Measurements from ENCODE around the gene VCX3B. TPM values are rescaled to one million over a fixed set of nuclear protein-coding genes. Genes with fewer than 3 reads are reported as not detected.
"Not testable (repeated sequence)": the region's sequence is repeated elsewhere in the genome, so short reads cannot be mapped to it uniquely, and the experiment has no call there.

Gene VCX3B
- total RNA-seq: not detected
- long read RNA-seq: 0 reads

- H3K27ac ChIP-seq; H3K4me1 ChIP-seq; H3K36me3 ChIP-seq; intact Hi-C loops (cut with DNase I); H3K9me3 ChIP-seq; ATAC-seq; H3K4me3 ChIP-seq; DNase-seq; H3K27me3 ChIP-seq: not testable (repeated sequence)
- WGBS (ENCODE audit: insufficient coverage, low coverage, low lambda C conversion rate, missing lambda C conversion rate): 62% methylated on average over 2 of the region's 3 CpGs
Measured at GRCh38 chrX:8464530-8464929, at the start of gene VCX3B. Gene VCX3B (plus strand): TSS chrX:8464830. CDS start chrX:8465451, 621 bp downstream.

- no peak overlapping the region for H3K4me3 ChIP-seq
- no peaks in the 10 kb centered on the region for H3K27me3 ChIP-seq
- H3K4me1 ChIP-seq: no peaks in the 10 kb centered on the region
- no peak overlapping the region for H3K27ac ChIP-seq
- H3K36me3 ChIP-seq: no peaks in the 10 kb centered on the region
- intact Hi-C loops (cut with DNase I): no loop called here
- WGBS (ENCODE audit: insufficient coverage, low coverage, low lambda C conversion rate, missing lambda C conversion rate): 68% methylated on average over 4 of the region's 4 CpGs
- no peak for DNase-seq
- no peak for ATAC-seq
- no peaks in the 10 kb centered on the region for H3K9me3 ChIP-seq
- TF ChIP-seq POLR2A (IDR thresholded peaks at IDR 0.05) (no peak), CTCF (IDR thresholded peaks at IDR 0.05) (no peak)
Measured at GRCh38 chrX:8418301-8418700, 46.3 kb upstream of the VCX3B start.

GRCh38 chrX:8424912-8425311 is 39.7 kb upstream of the VCX3B start:
- Histone ChIP-seq H3K4me1 (no peaks in the 10 kb centered on the region), H3K27me3 (no peaks in the 10 kb centered on the region), H3K27ac (no peak overlapping the region), H3K9me3 (no peaks in the 10 kb centered on the region), H3K4me3 (no peak overlapping the region), H3K36me3 (no peaks in the 10 kb centered on the region)
- no peak for TF ChIP-seq CTCF (IDR thresholded peaks at IDR 0.05)
- TF ChIP-seq POLR2A (IDR thresholded peaks at IDR 0.05): no peak
- DNase-seq (no peak), ATAC-seq (no peak)
- intact Hi-C loops (cut with DNase I): no loop called here
- 46% methylated on average over 1 of the region's 1 CpG for WGBS (ENCODE audit: insufficient coverage, low coverage, low lambda C conversion rate, missing lambda C conversion rate)

- Histone ChIP-seq H3K27me3 (no peaks in the 10 kb centered on the region), H3K4me1 (no peaks in the 10 kb centered on the region), H3K36me3 (no peaks in the 10 kb centered on the region), H3K9me3 (no peaks in the 10 kb centered on the region), H3K4me3 (no peak overlapping the region), H3K27ac (no peak overlapping the region)
- TF ChIP-seq CTCF (IDR thresholded peaks at IDR 0.05) (no peak), POLR2A (IDR thresholded peaks at IDR 0.05) (no peak)
- DNase-seq (no peak), ATAC-seq (no peak)
- intact Hi-C loops (cut with DNase I): no loop called here
- 65% methylated on average over 6 of the region's 6 CpGs for WGBS (ENCODE audit: insufficient coverage, low coverage, low lambda C conversion rate, missing lambda C conversion rate)
Measured at GRCh38 chrX:8429692-8430249, 34.9 kb upstream of the VCX3B start.

GRCh38 chrX:8430444-8430843 is 34.2 kb upstream of the VCX3B start:
- no peak overlapping the region for H3K4me3 ChIP-seq
- no peaks in the 10 kb centered on the region for H3K36me3 ChIP-seq
- intact Hi-C loops (cut with DNase I): no loop called here
- WGBS (ENCODE audit: insufficient coverage, low coverage, low lambda C conversion rate, missing lambda C conversion rate): 77% methylated on average over 3 of the region's 3 CpGs
- no peaks in the 10 kb centered on the region for H3K4me1 ChIP-seq
- no peaks in the 10 kb centered on the region for H3K27me3 ChIP-seq
- no peak overlapping the region for H3K27ac ChIP-seq
- ATAC-seq: no peak
- no peaks in the 10 kb centered on the region for H3K9me3 ChIP-seq
- DNase-seq: no peak
- no peak for TF ChIP-seq CTCF (IDR thresholded peaks at IDR 0.05)
- TF ChIP-seq POLR2A (IDR thresholded peaks at IDR 0.05): no peak

All from right lobe of liver (tissue), 6 donors.